Activated CD8-positive, alpha-beta memory T cell treated with anti-CD3 and anti-CD28 coated beads, Interleukin-2, amount 10 ng/mL, durations not matched to agents 7 days and 5 days (primary cell): ENCODE results near the gene ADAM22. TPM values are rescaled to one million over a fixed set of nuclear protein-coding genes. Genes with fewer than 3 reads are reported as not detected.
"Not testable (repeated sequence)": the region's sequence is repeated elsewhere in the genome, so short reads cannot be mapped to it uniquely, and the experiment has no call there.

Source experiments
- ATAC-seq: fragments of 150-1000 bp; cut with Tn5 transposase; one replicate; pipeline ENCODE4 v1.10.0; 2021; ENCODE audit warnings: moderate library complexity
- CTCF ChIA-PET: fragments of 350-600 bp; sonication (Branson Sonifier 250); formaldehyde crosslinking; loops from one replicate; lab custom pipeline; 2021; ENCODE audit warnings: antibody characterized with exemption; lab: Charles Lee
- DNase-seq: peaks from one replicate; pipeline ENCODE4 v3.0.0-alpha.2; 2020
- H3K27ac Mint-ChIP-seq: one replicate; pipeline ENCODE4 v1.8.0; 2021; ENCODE audit warnings: mild to moderate bottlenecking, mixed read lengths
- H3K27me3 Mint-ChIP-seq: one replicate; pipeline ENCODE4 v1.8.0; 2021; ENCODE audit warnings: mixed read lengths
- H3K36me3 Mint-ChIP-seq: one replicate; pipeline ENCODE4 v1.8.0; 2021; ENCODE audit warnings: mild to moderate bottlenecking, mixed read lengths
- H3K4me1 Mint-ChIP-seq: one replicate; pipeline ENCODE4 v1.8.0; 2021; ENCODE audit warnings: mixed read lengths
- H3K4me3 Mint-ChIP-seq: one replicate; pipeline ENCODE4 v1.8.0; 2021; ENCODE audit warnings: mild to moderate bottlenecking, moderate library complexity, mixed read lengths
- H3K9me3 Mint-ChIP-seq: one replicate; pipeline ENCODE4 v1.8.0; 2022; ENCODE audit warnings: low read depth, mixed read lengths
- total RNA-seq, 2 experiments: library from RNA; stranded (reverse); gene quantifications; one replicate each; pipeline ENCODE4 v1.2.3, GENCODE V29; 2021

ADAM22 gene
- total RNA-seq, 2 experiments from 2014 or later, result 5.2 to 5.8 TPM

DNA sequence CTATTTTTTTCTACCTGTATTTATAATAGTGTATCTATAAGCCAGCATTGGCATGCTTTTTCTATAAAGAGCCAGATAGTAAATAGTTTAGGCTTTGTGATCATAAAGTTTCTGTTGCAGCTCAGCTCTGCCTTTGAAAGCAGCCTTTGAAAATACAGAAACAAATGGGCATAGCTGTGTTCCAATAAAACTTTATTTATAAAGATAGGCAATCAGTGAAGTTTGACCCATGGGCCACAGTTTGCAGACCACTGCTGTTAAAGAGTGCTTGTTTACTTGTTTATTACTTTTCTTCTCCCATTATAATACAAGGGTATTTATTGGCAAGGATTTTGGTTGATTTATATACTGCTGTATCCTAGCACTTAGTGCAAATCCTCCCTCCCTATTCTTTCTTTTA lies 213.3 kb downstream of the ADAM22 start:
- Mint-ChIP-seq H3K27me3 (no peaks in the 10 kb centered on the region), H3K4me1 (no peaks in the 10 kb centered on the region), H3K9me3 (no peaks in the 10 kb centered on the region), H3K36me3 (no peaks in the 10 kb centered on the region), H3K27ac (no peak overlapping the region), H3K4me3 (no peak overlapping the region)
- DNase-seq, result no peak
- no peak for ATAC-seq
- CTCF ChIA-PET, result no interaction called here

DNA sequence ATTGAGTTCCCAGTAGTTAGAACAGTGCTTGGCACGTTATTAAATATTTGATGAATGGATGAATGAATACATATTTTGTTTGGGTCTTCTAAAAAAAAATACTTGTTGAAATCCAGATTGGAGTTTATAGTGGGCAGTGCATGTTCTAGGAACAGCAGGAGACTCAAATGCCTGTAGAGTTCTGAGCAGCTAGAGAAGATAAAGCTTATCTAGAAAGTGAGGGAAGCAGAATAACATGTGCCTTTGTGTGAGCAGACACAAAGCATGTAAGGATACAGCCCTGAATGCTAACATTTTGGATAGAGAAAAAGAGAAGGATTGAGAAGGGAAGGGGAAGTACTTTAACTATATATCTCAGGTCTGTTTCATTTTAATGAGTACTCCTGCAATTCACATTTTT lies 213.9 kb downstream of the ADAM22 start:
- no peak for ATAC-seq
- no peaks in the 10 kb centered on the region for H3K36me3 Mint-ChIP-seq
- CTCF ChIA-PET, result no interaction called here
- no peak for DNase-seq
- no peaks in the 10 kb centered on the region for H3K9me3 Mint-ChIP-seq
- H3K4me1 Mint-ChIP-seq, result no peaks in the 10 kb centered on the region
- no peaks in the 10 kb centered on the region for H3K27me3 Mint-ChIP-seq
- no peak overlapping the region for H3K4me3 Mint-ChIP-seq
- no peak overlapping the region for H3K27ac Mint-ChIP-seq

DNA sequence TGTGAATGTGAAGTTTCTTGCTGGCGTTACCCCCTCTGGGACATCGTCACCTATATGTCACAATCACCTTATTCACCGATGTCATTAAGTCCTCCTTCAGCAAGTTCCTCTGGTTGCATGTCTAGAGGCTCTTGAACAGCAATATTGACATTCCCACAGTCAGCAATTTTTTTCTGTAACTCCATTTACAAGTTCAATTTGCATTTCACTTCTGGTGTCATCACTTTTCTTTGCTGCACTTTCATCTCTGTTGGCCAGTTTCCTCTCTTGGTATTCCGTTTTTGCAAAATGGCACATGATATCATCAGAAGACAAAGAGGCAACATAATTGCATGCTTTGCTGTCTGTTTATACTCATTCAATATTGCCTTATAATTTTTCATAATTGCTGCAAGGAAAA lies 216.0 kb downstream of the ADAM22 start:
- no peak for DNase-seq
- peaks cover 2% of the 10 kb centered on the region for H3K36me3 Mint-ChIP-seq
- no peaks in the 10 kb centered on the region for H3K27me3 Mint-ChIP-seq
- CTCF ChIA-PET, result no interaction called here
- no peaks in the 10 kb centered on the region for H3K9me3 Mint-ChIP-seq
- no peak overlapping the region for H3K27ac Mint-ChIP-seq
- no peak for ATAC-seq
- H3K4me1 Mint-ChIP-seq, result no peaks in the 10 kb centered on the region
- H3K4me3 Mint-ChIP-seq, result no peak overlapping the region

DNA sequence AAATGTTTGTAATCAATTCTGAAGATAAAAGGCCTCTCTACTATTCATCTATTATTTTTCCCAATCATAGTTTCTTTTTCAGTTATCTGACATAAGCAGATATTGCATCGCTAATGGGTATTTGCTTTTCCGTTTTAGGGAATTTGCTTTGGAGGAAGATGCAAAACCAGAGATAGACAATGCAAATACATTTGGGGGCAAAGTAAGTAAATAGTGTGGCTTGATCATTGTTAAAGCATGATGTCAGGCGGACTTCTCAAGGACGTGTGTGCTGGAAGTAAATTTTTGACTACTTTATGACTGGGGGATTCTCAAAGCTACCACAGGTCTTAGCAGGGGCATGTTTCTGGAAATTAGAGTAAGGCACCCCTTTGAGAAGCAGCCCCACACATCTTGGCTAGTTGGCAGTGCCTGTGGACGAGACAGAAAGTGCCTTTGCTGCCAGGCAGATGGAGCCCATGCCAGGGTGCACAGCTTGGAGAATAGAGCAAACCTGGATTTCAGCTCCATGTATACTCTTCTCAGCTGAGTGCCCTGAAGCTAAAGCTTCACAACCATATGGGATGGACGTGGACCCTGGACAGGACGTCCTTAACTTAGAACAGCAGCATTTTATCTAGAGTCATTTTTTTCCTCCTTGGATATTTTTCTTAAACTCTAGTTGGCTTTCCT lies 217.2 kb downstream of the ADAM22 start:
- CTCF ChIA-PET, result no interaction called here
- Mint-ChIP-seq H3K27ac (no peak overlapping the region), H3K4me3 (no peak overlapping the region)

DNA sequence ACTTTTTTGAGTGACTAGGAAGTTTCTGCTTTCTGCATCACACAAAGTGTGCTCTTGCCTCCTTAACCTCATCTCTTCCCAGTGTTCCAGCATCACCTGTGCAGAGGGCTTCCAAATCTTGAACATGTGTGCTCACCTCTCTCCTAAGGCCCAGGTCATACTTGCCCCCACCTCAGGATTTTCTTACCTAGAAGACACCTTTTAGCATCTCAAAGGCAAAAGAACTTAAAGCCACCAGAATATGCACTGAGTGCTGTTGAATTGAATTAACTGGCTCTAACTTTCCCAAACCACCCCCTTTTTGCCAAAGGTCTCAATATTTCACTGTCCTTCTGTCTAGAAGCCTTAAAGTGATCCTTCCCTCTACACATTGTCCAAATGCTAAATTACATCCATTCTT lies 219.3 kb downstream of the ADAM22 start:
- Mint-ChIP-seq H3K4me1 (no peaks in the 10 kb centered on the region), H3K9me3 (no peaks in the 10 kb centered on the region), H3K27me3 (no peaks in the 10 kb centered on the region), H3K27ac (no peak overlapping the region), H3K4me3 (no peak overlapping the region), H3K36me3 (peaks cover 21% of the 10 kb centered on the region)
- CTCF ChIA-PET, result no interaction called here
- DNase-seq (no peak), ATAC-seq (no peak)

More for the DNA sequence above, 217.2 kb downstream of the ADAM22 start:
- Mint-ChIP-seq H3K9me3 (no peaks in the 10 kb centered on the region), H3K27me3 (no peaks in the 10 kb centered on the region), H3K4me1 (no peaks in the 10 kb centered on the region), H3K36me3 (peaks cover 4% of the 10 kb centered on the region)
- DNase-seq (no peak), ATAC-seq (no peak)

DNA sequence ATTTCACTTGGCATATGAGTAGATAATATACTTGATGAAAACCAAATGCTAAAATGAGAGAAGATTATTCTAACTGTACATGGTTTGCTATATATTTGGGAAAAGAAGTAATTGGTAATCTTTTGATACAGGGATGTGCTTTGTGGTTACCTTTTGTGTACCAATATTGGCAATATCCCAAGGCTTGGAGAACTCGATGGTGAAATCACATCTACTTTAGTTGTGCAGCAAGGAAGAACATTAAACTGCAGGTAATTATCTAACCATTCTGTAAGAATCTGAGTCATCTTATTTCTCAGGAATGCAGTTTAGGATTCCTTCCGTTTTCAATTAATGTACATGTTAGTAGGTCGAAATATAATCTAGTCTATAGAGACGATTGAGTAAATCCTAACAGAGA lies 221.7 kb downstream of the ADAM22 start:
- ATAC-seq (no peak), DNase-seq (no peak)
- Mint-ChIP-seq H3K27me3 (no peaks in the 10 kb centered on the region), H3K4me1 (no peaks in the 10 kb centered on the region), H3K36me3 (peaks cover 24% of the 10 kb centered on the region), H3K4me3 (no peak overlapping the region), H3K9me3 (peaks cover 5% of the 10 kb centered on the region), H3K27ac (no peak overlapping the region)
- CTCF ChIA-PET, result no interaction called here

DNA sequence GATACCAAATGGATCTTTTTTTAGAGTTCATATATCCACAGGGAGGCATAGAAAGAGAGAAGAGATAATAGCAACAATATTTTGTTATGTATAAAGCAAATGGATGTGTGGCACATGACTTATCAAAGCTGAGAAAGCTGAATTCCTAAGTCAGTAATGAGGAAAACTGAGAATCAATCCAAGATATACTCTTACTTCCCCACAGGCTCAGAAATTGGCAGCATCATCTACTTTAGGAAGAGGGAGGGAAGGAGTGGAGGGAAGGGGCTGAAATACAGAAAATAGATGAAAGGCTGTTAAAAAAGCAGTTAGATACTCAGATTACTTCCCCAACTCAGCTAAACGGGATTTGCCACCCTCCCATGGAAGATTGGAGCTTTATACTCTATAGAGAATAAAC lies 222.3 kb downstream of the ADAM22 start:
- Mint-ChIP-seq H3K27me3 (no peaks in the 10 kb centered on the region), H3K4me1 (no peaks in the 10 kb centered on the region), H3K36me3 (peaks cover 24% of the 10 kb centered on the region), H3K9me3 (peaks cover 5% of the 10 kb centered on the region), H3K4me3 (no peak overlapping the region), H3K27ac (no peak overlapping the region)
- ATAC-seq (no peak), DNase-seq (no peak)
- CTCF ChIA-PET, result no interaction called here

DNA sequence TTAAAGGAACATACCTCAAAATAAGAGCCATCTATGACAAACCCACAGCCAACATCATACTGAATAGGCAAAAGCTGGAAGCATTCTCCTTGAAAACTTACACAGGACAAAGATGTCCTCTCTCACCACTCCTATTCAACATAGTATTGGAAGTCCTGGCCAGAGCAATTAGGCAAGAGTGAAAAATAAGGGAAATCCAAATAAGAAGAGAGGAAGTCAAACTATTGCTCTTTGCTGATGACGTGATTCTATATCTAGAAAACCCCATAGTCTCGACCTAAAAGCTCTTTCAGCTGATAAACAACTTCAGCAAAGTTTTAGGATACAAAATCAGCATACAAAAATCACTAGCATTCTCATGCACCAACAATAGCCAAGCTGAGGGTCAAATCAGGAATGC lies 225.7 kb downstream of the ADAM22 start:
- H3K4me3 Mint-ChIP-seq, H3K27me3 Mint-ChIP-seq, H3K4me1 Mint-ChIP-seq, H3K9me3 Mint-ChIP-seq, DNase-seq, CTCF ChIA-PET, ATAC-seq, H3K27ac Mint-ChIP-seq: not testable (repeated sequence)
- H3K36me3 Mint-ChIP-seq, result peaks cover 23% of the 10 kb centered on the region

DNA sequence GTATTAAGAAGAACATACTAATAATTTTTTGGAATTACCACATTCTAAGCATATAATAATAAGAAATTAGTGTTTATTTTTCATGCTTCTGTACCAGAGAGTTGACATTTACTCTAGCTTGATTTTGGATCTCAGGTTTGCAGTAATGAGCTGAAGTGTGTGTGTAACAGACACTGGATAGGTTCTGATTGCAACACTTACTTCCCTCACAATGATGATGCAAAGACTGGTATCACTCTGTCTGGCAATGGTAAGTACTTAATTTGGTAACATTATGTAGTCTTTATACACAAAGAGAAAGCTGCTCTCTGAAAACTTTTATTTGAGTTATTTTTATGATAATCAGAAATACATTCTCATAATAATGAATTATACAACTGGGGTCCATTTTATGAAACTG lies 231.6 kb downstream of the ADAM22 start:
- no peak overlapping the region for H3K4me3 Mint-ChIP-seq
- no peak for ATAC-seq
- no peaks in the 10 kb centered on the region for H3K27me3 Mint-ChIP-seq

DNA sequence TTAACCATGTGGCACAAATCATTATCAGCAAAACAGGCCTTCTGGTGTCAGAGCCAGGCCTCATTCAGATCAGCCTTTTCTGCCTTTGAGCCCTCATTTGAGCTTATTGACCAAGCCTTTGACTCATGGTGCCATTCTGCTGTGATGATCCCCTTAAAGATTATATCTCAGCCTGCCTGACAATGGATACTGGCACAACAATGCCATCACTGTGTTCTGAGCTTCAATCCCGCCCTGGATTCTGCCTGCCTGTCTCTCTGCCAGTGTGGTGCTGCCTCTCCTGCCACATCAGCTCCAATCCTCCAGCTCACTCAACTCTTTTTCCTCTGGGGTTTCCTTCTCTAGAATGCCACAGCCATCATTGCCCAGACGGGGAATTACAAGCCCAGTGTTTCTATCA lies 233.2 kb downstream of the ADAM22 start:
- no peaks in the 10 kb centered on the region for H3K27me3 Mint-ChIP-seq
- H3K4me1 Mint-ChIP-seq, result peaks cover 2% of the 10 kb centered on the region
- no peak overlapping the region for H3K27ac Mint-ChIP-seq
- no peak for ATAC-seq
- H3K9me3 Mint-ChIP-seq, result no peaks in the 10 kb centered on the region
- CTCF ChIA-PET, result no interaction called here
- DNase-seq, result no peak
- H3K36me3 Mint-ChIP-seq, result no peaks in the 10 kb centered on the region
- no peak overlapping the region for H3K4me3 Mint-ChIP-seq

More for the DNA sequence above, 231.6 kb downstream of the ADAM22 start:
- CTCF ChIA-PET, result interaction anchor here (1.3 kb wide), 1 partner anchor 49 kb away, joined by 3 read pairs; no protein-coding TSS in a partner anchor
- DNase-seq, result no peak
- peaks cover 1% of the 10 kb centered on the region for H3K36me3 Mint-ChIP-seq
- H3K27ac Mint-ChIP-seq, result no peak overlapping the region
- H3K4me1 Mint-ChIP-seq, result peaks cover 2% of the 10 kb centered on the region
- no peaks in the 10 kb centered on the region for H3K9me3 Mint-ChIP-seq

DNA sequence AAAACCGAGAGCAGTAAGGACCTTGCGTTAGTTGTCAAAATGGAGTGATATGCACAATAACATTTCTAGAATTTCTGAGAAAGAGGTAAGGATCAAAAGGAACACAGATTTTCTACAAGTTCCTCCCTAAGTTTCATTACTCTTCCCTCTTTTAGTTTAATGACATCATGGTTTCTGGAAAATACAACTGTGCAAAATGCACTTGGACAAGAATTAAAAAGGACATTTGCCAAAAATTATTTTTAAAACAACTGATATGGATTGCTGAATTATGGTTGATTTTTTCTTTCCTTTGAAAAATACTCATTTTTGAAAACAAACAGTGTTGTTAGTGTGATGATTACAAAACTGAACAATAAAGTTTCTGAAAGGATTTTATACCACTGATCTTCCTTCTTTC lies 233.7 kb downstream of the ADAM22 start:
- no peak for ATAC-seq
- CTCF ChIA-PET, result no interaction called here
- no peak overlapping the region for H3K27ac Mint-ChIP-seq
- H3K9me3 Mint-ChIP-seq, result no peaks in the 10 kb centered on the region
- H3K36me3 Mint-ChIP-seq, result no peaks in the 10 kb centered on the region
- no peak overlapping the region for H3K4me3 Mint-ChIP-seq
- no peak for DNase-seq
- peaks cover 2% of the 10 kb centered on the region for H3K4me1 Mint-ChIP-seq
- no peaks in the 10 kb centered on the region for H3K27me3 Mint-ChIP-seq

DNA sequence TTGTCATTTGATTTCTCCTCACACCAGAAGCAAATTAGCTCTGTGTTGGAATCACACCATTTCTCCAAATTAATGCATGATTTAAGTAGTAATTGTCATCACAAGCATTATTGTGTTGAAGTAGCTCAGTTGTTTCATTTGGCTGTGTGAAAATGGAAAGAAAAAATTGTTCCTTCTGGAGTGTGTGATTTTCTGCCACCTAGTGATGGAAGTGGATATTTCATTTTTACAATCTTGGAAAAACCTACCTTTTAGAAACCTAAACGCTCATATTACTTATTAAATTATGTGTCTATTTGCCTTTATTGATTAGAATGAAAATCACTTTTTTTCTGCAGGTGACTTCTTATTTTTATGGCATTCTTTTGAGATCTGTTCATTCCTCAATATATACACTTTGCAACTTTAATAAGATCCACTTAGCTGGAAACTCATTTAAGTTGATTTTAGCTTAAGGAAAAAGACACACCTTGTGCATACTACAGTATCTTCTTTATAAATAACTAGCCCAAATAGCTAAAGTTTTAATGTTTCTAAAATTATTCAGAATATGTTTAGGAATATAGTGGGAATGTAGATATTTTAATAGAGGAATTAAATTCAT lies 235.8 kb downstream of the ADAM22 start:
- Mint-ChIP-seq H3K27ac (no peak overlapping the region), H3K27me3 (no peaks in the 10 kb centered on the region), H3K9me3 (no peaks in the 10 kb centered on the region), H3K4me3 (no peak overlapping the region), H3K36me3 (no peaks in the 10 kb centered on the region), H3K4me1 (no peaks in the 10 kb centered on the region)
- ATAC-seq, result no peak
- DNase-seq, result no peak
- CTCF ChIA-PET, result interaction anchor here (0.9 to 1.4 kb wide), 3 partner anchors 42 to 372 kb away, joined by 3 to 5 read pairs (median 4); no protein-coding TSS in a partner anchor

DNA sequence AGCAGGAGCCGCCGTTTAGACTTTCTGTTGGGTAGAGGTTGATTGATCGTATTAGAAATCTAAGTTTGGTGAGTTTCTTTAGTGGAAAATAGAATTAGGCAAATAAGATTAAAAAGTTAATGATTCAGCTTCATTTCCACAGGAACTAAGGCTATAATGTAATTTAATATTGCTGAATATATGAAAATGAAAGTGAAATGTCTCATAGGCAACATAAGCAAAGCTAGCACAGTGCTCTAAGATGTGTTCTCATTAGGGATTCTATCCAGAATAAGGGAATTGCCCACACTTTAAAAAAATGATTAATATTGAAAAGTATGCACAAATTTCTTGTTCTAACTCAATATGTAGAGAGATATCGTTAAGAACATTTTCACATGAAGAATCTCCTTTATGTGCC lies 238.8 kb downstream of the ADAM22 start:
- DNase-seq (no peak), ATAC-seq (no peak)
- Mint-ChIP-seq H3K27ac (no peak overlapping the region), H3K36me3 (no peaks in the 10 kb centered on the region), H3K4me3 (no peak overlapping the region), H3K27me3 (no peaks in the 10 kb centered on the region), H3K9me3 (no peaks in the 10 kb centered on the region), H3K4me1 (no peaks in the 10 kb centered on the region)
- CTCF ChIA-PET, result no interaction called here

DNA sequence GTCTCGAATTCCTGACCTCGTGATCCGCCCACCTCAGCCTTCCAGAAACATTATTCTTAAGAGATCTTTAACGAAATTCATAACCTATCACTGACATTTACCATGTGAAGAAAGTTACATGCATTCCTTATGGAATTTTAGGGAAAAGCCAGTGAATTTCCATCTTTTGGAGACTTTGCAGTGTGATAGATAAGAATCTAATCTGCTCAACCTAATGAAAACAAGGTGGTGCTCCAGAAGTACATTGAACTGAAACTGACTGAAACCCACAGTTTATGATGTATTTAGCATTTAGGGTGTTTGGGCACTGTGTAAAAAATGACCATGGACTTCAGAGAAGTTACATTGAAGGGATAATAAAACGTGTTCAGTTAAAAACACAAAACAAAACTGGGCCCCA lies 242.1 kb downstream of the ADAM22 start:
- H3K4me1 Mint-ChIP-seq, result no peaks in the 10 kb centered on the region
- DNase-seq (no peak), ATAC-seq (no peak)
- CTCF ChIA-PET, result interaction anchor here (1.0 kb wide), 1 partner anchor 44 kb away, joined by 4 read pairs; no protein-coding TSS in a partner anchor
- H3K27ac Mint-ChIP-seq, result no peak overlapping the region
- H3K4me3 Mint-ChIP-seq, result no peak overlapping the region
- H3K9me3 Mint-ChIP-seq, result no peaks in the 10 kb centered on the region
- no peaks in the 10 kb centered on the region for H3K27me3 Mint-ChIP-seq
- H3K36me3 Mint-ChIP-seq, result no peaks in the 10 kb centered on the region
